Medulla oblongata (tissue), 1 donor: ENCODE data around the gene IRS4.

Source experiments
- DNase-seq: peaks from one replicate; pipeline ENCODE4 v3.0.0-alpha.2; 2015; ENCODE audit errors: extremely low spot score

Gene IRS4

GRCh38 chrX:108736509-108737479 lies at the start of gene IRS4:
TSS of gene IRS4 (minus strand) at chrX:108736563.
- peak; percentile 5 for DNase-seq

GRCh38 chrX:108772549-108772948 lies 36.2 kb upstream of the IRS4 start:
- DNase-seq, result no peak

- DNase-seq, result no peak
Measured at GRCh38 chrX:108763559-108763958, 27.2 kb upstream of the IRS4 start.

GRCh38 chrX:108740299-108740774 lies 4.0 kb upstream of the IRS4 start:
- DNase-seq, result no peak

- DNase-seq, result no peak
Measured at GRCh38 chrX:108737754-108738153, 1.4 kb upstream of the IRS4 start.

- DNase-seq, result peak; percentile 2
Measured at GRCh38 chrX:108735679-108736508, 469 bp downstream of the IRS4 start.

GRCh38 chrX:108735091-108735678 lies 1.2 kb downstream of the IRS4 start:
- DNase-seq, result no peak

- no peak for DNase-seq
Measured at GRCh38 chrX:108734426-108734825, 1.9 kb downstream of the IRS4 start.

- DNase-seq, result no peak
Measured at GRCh38 chrX:108732630-108733321, 3.6 kb downstream of the IRS4 start.

GRCh38 chrX:108731153-108731552 lies 5.2 kb downstream of the IRS4 start:
- no peak for DNase-seq

GRCh38 chrX:108726748-108727147 lies 9.6 kb downstream of the IRS4 start:
- no peak for DNase-seq

- no peak for DNase-seq
Measured at GRCh38 chrX:108722561-108722960, 13.8 kb downstream of the IRS4 start.

- no peak for DNase-seq
Measured at GRCh38 chrX:108712886-108713285, 23.5 kb downstream of the IRS4 start.

GRCh38 chrX:108704839-108705238 lies 31.5 kb downstream of the IRS4 start:
- no peak for DNase-seq

- DNase-seq, result no peak
Measured at GRCh38 chrX:108702530-108702929, 33.8 kb downstream of the IRS4 start.

- no peak for DNase-seq
Measured at GRCh38 chrX:108701633-108702032, 34.7 kb downstream of the IRS4 start.

GRCh38 chrX:108699368-108699767 lies 37.0 kb downstream of the IRS4 start:
- DNase-seq, result peak; percentile 51

- no peak for DNase-seq
Measured at GRCh38 chrX:108696690-108697089, 39.7 kb downstream of the IRS4 start.
